G401.6 (cell line): ENCODE data around the gene KRTAP12-2.
"Not testable (repeated sequence)": the region's sequence is repeated elsewhere in the genome, so short reads cannot be mapped to it uniquely, and the experiment has no call there.

ENCODE experiments used
- FAIRE-seq: peaks from 2 replicates; lab custom pipeline; 2012; peaks lifted over from hg19 to GRCh38; lab: Jason Lieb, UNC

KRTAP12-2 gene

GRCh38 chr21:44650265-44650972 lies 16.3 kb downstream of the KRTAP12-2 start:
- FAIRE-seq, result no peak

- FAIRE-seq, result no peak
Observed at GRCh38 chr21:44649521-44650100, 17.1 kb downstream of the KRTAP12-2 start.

GRCh38 chr21:44648557-44649311 lies 18.0 kb downstream of the KRTAP12-2 start:
- FAIRE-seq, result no peak

GRCh38 chr21:44647222-44647552 lies 19.5 kb downstream of the KRTAP12-2 start:
- FAIRE-seq, result no peak

GRCh38 chr21:44646366-44647221 lies 20.1 kb downstream of the KRTAP12-2 start, which contains the start of gene KRTAP10-11:
Gene KRTAP10-11 (plus strand): TSS chr21:44646414. CDS start chr21:44646459, 45 bp downstream.
- not testable (repeated sequence) for FAIRE-seq

- FAIRE-seq, result no peak
Observed at GRCh38 chr21:44644878-44645277, 21.8 kb downstream of the KRTAP12-2 start.

GRCh38 chr21:44643741-44644310 lies 22.9 kb downstream of the KRTAP12-2 start:
- FAIRE-seq, result no peak

- FAIRE-seq, result no peak
Observed at GRCh38 chr21:44640761-44641160, 26.0 kb downstream of the KRTAP12-2 start.

GRCh38 chr21:44639331-44639655 lies 27.4 kb downstream of the KRTAP12-2 start:
- FAIRE-seq, result no peak

- not testable (repeated sequence) for FAIRE-seq
Observed at GRCh38 chr21:44638506-44639330, 28.0 kb downstream of the KRTAP12-2 start.

- not testable (repeated sequence) for FAIRE-seq
Observed at GRCh38 chr21:44637851-44638348, 28.8 kb downstream of the KRTAP12-2 start.

GRCh38 chr21:44637018-44637850 lies 29.5 kb downstream of the KRTAP12-2 start, which contains the start of gene KRTAP10-10:
Gene KRTAP10-10 (plus strand): TSS chr21:44637356. CDS start chr21:44637418, 62 bp downstream.
- no peak for FAIRE-seq

GRCh38 chr21:44636209-44637017 lies 30.3 kb downstream of the KRTAP12-2 start:
- no peak for FAIRE-seq

- FAIRE-seq, result no peak
Observed at GRCh38 chr21:44632067-44632466, 34.7 kb downstream of the KRTAP12-2 start.

GRCh38 chr21:44630440-44630839 lies 36.3 kb downstream of the KRTAP12-2 start:
- no peak for FAIRE-seq

GRCh38 chr21:44628707-44629391 lies 37.9 kb downstream of the KRTAP12-2 start:
- no peak for FAIRE-seq

GRCh38 chr21:44627831-44628233 lies 38.9 kb downstream of the KRTAP12-2 start:
- FAIRE-seq, result not testable (repeated sequence)

GRCh38 chr21:44627181-44627822 lies 39.4 kb downstream of the KRTAP12-2 start:
- not testable (repeated sequence) for FAIRE-seq
